Esophagus muscularis mucosa (tissue), 3 donors: Measurements from ENCODE around the gene C15orf61.

Experiments used
- CTCF ChIP-seq, 3 experiments: fragments of 200-600 bp in 2 of 3; fragments of 450-650 bp in 1 of 3; sonication (generic) in 2 of 3; IDR thresholded peaks; one replicate each; pipeline ENCODE4 v1.5.1; 2017 to 2019; ENCODE audit warnings: antibody characterized with exemption in 3 of 3, mild to moderate bottlenecking in 2 of 3, moderate library complexity in 1 of 3
- POLR2A ChIP-seq: fragments of 450-650 bp; IDR thresholded peaks from one replicate; pipeline ENCODE4 v1.6.1; 2017; ENCODE audit warnings: antibody characterized with exemption, moderate library complexity, mild to moderate bottlenecking, low read depth

- no peak for TF ChIP-seq CTCF (IDR thresholded peaks at IDR 0.05)
- TF ChIP-seq POLR2A = no peak
Observed at GRCh38 chr15:67495585-67495984, 25.3 kb upstream of the C15orf61 start.
